Mucosa of gallbladder (tissue), 1 donor: Measurements from ENCODE around the gene GNS. TPM values are rescaled to one million over a fixed set of nuclear protein-coding genes. Genes with fewer than 3 reads are reported as not detected.
"Not testable (repeated sequence)": the region's sequence is repeated elsewhere in the genome, so short reads cannot be mapped to it uniquely, and the experiment has no call there.

ENCODE experiments used
- DNase-seq: peaks from one replicate; pipeline ENCODE4 v3.0.0-alpha.2; 2020; ENCODE audit warnings: low spot score
- total RNA-seq: library from RNA; stranded (reverse); gene quantifications from one replicate; pipeline ENCODE4 v1.2.1, GENCODE V29; 2021
- donor health status: DM: no; HTN: no; CAD: no.

The GNS gene
- total RNA-seq, 1 donor from 2014 or later, result 126 TPM

DNA sequence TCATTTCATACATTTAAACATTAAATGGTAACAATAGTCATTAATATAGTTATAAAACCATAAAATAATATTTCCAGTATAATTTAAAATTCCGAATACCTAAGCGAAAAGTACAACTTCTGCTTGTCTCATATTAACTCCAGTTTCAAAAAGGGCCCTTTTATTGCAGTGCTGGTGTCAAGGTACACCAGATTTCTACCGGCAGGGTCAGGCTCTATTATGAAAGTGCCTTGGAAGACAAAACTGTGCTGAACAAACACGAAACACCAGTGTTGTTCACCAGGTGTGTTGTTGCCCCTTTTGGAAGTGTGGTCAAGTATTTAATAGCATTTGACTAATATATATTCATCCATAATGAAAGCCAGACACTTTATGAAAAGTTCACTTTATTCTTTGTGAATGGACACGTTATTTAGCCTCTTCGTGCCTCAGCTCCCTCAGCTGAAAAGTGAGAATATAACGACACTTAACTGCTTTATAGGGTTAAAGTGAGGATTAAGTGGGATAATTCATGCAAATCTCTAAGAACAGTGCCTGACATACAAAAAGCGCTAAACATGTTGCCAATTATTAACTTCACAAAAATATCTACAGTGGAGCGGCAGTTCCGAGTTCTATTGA lies 20.3 kb upstream of the GNS start:
- no peak for DNase-seq

DNA sequence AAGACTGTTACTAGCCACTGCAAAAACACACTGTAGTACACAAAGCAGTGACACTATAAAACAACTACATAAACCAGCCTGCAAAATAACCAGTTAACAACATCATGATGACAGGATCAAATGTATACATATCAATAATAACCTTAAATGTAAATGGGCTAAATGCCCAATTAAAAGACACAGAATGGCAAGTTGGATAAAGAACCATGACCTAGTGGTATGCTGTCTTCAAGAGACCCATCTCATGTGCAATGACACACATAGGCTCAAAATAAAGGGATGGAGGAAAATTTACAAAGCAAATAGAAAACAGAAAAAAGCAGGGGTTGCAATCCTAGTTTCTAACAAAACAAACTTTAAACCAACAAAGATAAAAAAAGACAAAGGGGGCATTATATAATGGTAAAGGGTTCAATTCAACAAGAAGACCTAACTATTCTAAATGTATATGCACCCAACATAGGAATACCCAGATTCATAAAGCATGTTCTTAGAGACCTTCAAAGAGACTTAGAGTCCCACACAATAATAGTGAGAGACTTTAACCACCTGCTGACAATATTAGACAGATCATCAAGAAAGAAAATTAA lies 16.0 kb upstream of the GNS start:
- not testable (repeated sequence) for DNase-seq

DNA sequence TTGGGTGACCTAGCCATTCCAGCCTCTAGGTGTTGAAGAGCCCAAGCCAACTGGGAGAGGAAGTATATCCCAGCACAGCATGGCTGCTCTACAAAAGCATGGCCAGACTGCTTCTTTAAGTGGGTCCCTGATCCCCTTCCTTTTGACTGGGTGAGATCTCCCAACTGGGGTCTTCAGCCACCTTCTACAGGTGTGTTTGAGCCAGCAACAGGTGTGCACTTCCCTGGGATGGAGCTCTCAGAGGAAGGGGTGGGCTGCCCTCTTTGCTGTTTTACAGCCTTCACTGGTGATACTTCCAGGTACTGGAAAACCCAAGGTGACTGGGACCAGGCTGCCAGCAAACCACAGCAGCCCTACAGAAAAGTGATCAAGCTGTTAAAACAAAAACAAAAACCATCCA lies 14.2 kb upstream of the GNS start:
- DNase-seq, result no peak

DNA sequence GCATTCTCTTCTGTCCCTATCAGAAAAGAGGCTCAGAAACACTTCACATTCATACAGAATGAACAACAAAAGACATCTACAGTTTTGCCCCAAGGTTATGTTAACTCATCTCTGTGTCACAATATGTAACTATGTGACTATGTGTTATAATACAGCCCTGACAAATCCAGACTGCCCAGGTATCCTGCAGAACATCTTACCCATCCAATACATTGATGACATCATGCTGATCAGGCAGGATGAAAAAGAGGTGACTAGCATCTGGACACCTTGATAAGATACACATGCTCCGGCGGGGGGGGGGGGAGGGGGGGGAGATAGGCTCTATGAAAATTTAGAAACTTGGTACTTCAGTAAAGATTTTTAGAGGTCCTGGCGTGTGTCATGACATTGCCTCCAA lies 8.3 kb upstream of the GNS start:
- DNase-seq, result no peak

DNA sequence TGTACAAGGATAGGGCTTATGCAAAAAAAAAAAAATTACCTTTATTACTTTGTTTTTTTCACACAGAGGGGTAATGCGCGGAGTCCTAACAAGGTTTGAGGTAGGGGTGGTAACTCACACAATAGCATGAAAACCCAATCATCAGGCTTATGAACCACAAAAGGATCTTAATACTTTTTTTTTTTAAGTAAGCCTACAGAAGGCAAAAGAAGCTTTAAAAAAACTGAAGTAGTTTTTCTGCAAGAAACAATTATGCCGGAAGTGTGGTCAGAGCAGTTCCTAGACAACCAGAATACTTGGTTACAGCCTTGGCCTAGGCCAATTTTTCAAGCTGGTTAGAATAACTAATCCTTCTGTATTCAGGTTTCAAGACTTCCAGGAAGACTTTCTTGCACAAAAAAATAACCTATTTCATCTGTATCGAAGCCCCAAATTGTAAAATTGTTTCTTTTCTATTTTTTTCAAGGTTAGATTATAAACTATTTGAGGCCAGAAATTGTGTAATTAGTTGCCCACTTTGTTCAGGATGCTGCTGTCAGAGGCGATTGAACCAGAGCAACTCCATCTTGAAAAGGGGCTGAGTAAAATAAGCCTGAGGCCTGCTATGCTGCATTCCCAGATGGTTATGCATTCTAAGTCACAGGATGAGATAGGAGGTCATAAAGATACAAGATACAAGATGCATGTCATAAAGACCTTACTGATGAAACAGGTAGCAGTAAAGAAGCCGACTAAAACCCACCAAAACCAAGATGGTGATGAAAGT lies 1.8 kb upstream of the GNS start:
- no peak for DNase-seq

DNA sequence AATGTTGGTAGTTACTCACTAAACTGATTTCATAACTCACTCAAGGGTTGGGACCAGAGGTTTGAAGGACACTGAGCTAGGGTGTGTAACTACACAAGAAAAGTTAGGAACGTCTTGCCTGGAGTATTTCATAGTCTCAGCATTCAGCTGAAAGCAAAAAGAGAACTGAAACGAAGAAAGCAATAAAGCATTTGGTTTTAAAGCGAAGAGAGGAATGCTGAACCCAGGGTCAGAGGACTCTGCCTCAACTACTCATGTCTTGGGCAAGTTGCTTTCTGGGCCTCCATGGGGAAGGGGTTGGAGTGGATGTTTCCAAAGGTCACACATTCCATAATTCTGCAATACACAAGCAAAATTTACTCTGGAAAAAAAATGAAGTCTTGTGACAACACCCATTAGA lies 1.4 kb downstream of the GNS start:
- DNase-seq, result no peak

DNA sequence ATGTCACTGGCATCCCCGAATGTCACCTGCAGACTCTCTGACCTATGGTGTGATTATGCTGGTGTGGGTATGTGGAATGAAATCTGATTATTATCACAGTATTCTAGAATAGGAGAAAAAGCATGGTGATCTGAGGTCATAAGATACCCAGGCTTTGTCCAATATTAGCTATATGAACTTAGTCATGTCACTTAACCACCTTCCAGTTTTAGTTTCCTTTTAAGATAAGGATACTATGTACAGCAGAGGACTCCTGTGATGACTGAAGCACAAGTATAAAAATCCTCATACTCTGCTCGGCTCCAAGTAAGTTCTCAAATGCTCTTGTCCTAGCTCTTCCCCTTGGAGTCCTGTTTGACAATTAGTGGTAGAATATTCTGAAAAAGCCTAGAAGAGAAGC lies 2.8 kb downstream of the GNS start:
- DNase-seq, result no peak

DNA sequence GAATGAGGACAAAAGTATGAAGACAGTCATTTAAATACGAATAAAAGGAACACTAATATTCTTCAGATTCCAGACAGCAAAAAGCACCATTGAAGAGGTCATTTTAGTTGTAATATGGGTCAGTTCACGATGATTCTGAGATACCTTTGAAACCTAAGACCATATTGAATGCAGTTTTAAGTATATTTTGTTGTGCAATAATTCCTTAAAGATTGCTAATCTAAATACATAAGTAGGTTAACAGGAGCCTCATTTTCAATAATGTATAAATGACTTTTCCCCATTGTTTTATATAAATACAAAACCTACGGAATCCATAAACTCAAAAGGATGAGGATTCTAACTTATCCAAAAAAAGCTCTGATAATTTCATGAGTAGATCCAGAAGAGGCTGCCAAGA lies 5.8 kb downstream of the GNS start:
- no peak for DNase-seq

DNA sequence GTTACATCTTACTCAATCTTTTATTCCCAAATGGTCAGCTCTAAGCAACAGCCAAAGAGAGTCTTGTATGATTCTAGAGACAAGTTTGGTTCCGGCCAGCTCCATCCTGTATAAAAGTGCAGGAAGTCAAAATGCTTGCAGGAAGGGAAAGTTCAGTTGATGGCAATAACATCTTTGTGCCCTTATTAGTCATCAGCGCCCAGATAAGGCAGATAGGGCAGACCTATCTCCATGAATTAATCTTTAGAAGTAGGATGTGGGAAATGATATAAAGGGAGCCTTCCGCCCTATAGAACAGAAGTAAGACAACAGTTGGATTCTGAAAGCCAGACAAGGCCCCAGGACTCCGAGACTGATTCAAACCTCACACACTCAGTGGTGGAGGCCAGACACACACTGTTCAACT lies 6.4 kb downstream of the GNS start:
- DNase-seq, result no peak

DNA sequence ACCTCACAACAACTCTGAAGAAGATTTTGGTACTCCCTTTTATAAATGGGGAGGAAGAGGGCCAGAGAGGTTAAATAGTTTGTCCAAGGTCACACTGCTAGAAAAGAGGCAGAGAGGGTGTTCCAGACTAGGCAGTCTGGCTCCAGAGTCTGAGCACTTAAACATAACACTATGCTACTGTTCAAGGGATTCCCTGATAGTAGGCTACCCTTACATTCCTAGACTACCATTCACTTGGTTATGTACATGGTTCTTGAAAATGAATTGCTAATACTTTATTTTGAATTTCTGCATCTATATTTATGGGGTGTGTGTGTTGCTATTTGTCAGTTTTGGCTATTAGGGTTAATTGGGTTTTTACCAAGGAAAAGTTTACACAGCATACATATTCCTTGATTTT lies 7.2 kb downstream of the GNS start:
- DNase-seq, result no peak

DNA sequence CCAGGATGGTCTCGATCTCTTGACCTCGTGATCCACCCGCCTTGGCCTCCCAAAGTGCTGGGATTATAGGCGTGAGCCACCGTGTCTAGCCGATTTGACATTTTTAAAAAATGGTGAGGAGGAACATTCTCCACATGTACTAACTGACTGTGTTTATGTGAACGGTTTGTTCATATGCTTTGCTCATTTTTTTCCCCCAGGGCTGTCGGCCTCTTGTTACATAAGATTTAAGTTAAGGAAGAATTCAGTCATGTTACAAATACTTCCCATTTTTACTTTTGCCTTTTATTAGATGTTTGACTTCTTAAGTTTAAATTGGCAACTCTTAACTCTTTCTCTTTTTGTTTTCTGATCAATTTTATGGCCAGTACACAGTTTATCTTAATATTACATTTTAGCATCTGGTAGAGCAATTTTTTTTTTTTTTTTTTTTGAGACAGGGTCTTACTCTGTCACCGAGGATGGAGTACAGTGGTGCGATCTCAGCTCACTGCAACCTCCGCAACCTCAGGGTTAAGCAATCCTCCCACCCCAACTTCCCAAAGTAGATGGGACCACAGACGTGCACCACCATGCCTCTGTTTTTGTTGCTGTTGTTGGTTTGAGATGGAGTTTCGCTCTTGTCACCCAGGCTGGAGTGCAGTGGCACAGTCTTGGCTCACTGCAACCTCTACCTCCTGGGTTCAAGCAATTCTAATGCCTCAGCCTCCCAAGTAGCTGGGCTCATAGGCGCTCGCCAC lies 9.6 kb downstream of the GNS start:
- DNase-seq, result no peak

DNA sequence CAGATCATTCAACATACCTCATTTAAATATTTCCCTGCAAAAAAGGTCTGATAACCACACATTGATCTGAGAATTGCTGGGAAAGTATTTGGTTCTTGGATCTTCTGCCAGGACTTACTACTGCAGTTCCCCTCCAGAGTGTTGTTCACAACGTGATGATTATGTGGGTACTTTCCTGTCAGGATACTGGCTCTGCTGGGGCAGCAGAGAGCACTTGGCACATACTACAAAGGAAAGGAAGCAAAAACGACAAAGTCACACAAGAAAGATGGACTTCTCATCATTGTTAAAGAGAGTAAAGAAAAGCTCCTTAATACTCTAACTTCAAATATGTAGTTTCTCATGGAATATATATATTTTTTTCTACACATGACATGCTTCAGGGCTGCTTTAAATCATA lies 11.5 kb downstream of the GNS start:
- DNase-seq, result no peak

DNA sequence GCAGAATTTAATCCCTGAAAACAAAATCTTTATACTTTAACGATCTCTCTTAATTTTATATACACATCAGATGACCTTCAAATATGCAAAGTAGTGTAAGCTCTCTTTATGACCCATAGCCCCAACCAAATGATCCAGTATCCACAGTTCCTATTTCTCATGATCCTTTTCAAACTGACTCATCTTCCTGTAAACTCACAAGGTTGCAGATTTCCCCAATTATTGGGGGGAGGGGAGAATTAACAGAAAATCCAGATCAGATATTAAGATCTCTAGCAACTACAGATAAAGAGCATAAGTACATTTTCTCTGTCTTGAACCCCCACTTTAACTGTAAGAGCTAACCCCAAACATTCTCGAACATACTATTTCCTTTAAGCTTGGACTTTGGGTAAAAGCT lies 12.5 kb downstream of the GNS start:
- DNase-seq, result no peak

DNA sequence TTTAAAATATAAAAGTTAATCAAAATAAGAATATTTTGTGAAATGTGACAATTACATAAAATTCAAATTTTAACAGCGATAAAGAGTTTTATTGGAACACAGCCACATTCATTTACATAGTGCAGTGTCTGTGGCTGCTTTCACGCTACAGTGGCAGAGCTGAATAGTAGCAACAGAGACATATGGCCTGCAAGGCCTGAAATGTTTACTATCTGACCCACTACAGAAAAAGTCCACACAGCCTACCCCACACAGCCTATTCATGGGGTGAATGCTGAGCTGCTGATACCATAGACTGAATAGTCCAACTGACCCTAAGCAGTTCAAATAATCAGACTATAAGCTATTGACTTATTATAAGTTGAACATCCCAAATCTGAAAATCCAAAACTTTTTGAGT lies 13.2 kb downstream of the GNS start:
- DNase-seq, result no peak

DNA sequence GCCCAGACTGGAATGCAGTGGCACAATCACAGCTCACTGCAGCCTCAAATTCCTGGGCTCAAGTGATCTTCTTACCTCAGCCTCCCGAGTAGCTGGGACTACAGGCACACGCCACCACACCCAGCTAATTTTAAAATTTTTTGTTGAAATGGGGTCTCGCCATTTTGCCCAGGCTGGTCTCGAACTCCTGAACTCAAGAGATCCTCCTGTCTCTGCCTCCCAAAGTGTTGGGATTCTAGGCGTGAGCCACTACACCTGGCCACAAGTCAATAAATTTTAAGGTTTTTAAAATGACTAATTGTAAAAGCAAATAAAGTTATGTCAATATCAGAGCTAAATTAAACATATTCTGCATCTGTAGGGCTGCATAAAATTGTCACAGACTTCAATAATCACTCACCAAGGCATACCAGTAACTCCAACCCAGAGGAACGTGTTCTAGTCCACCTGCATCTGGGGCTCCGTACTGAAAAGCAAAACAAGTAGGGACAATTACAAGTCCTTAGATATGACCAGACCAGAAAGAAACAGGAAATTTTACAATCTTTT lies 13.9 kb downstream of the GNS start:
- no peak for DNase-seq

DNA sequence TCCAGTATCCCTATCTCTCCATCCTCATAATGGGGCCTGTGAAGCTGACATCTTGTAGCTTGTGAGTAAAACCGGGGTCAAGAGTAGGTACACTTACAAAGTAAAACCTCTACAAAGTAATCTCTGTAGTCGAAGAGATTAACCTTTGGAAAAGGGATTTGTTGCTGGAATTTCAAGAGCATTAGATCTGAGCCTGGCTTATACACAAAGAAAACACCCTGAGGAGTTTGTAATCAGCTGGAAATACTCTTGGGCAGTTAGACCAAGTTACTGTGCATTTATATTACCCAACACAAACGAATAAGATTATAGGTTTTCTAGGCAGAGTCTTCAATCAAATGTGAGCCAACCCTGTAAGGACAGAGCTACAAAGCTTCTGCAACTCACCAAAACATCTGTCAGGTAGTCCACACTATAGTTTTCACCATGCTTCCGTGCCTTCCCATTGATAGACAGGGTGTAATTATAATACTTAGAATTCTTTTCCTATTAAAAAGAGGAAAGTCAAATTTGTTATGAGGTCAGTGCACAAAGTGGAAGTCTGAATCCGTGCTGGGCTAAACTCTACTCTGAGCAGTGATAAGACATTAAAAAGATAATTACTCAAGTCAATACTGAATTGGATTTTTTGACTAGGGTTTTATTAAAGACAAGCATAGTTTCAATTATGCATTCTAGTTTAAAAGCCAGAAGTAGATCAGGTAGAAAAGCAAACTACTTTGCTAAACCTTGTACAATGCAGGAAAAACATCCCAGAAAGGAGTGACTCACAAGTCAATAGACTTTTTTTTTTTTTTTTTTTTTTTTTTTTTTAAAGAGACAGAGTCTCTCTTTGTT lies 14.6 kb downstream of the GNS start:
- DNase-seq, result no peak

DNA sequence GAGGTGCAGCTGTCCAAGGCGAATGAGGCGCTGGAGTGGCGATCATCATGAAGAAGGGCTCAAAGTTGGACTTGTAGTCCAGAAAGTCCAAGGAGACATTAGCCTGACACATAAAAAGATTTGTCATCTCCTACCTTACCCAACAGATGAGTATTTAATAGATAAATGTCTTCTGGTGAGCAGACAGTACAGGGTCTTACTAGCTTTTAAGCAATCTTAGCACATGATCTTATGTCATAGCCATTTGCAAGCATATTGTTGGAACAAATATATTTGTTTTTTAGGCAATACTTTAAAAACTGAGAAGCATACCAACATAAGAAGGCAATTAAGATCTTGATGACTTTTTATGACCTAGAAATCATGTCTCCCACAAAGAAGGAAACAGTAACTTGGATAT lies 16.0 kb downstream of the GNS start:
- DNase-seq, result no peak

DNA sequence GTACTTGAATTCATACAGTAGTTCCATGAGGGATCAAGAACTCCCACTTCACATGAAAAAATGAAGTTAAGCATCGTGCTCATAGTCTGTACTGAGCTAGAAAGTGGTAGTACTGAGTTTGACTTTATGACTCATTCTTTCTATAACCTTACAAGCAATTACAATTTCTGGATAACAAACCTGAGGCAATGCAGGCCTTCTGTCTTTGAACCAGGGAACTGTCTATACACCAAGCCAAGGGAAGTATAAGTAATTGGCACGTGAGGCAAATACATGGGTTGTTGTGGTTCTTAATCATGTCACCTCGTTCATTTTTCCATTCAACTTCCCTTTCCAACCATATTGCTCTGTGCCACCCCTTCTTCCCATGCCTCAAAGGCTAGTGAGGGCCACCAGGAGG lies 16.8 kb downstream of the GNS start:
- DNase-seq, result no peak

DNA sequence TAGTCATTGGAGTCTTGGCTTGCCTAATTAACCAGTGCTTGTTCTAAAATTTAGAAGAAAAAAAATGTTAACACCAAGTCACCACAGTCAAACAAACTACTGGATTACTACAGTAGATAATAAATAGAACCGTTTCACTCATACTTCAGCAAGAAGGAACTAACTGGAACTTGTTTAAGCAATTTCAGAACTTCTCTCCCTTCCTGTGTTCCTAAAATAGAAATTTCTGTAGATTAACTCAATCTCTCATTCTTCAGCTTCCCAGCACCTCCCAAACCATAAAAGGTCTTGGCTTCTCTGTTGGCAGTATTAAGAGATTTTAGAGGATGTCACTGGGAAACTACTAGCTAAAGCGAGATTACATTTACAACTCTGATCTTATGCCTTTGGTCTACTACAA lies 18.6 kb downstream of the GNS start:
- no peak for DNase-seq

DNA sequence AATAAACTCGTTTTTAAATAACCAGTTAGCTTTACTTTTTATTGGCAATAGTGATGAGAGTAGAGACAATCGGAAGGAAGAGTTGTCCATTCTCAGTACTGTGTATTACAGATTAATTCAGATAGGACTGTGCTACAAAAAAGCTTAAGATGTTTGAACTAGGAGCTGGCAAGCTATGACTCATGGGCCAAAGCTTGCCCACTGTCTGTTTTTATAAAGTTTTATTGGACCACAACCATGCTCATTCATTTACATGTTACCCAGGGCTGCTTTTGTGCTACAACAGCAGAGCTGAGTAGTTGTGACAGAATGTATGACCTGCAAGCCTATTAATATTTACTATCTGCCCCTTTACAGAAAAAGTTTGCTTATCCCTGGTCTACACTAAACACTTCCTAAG lies 19.4 kb downstream of the GNS start:
- no peak for DNase-seq

DNA sequence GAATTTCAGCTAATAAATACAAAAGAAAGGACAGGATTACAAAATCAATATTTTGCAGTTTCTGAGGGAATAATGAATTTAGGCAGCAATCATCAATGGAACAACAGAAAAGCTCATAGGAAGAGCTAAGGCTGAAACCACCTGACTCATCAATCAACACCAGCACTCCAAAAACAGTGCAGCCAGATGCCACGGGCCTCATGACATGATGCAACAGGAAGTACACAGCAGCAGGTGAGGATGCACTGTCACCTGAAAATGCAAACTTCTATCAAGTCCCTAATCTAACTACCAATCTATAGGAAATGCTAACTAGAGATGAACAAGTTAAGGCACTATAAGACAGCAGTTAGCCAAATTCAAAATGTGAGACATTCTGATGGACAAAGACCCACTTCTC lies 21.7 kb downstream of the GNS start:
- no peak for DNase-seq

DNA sequence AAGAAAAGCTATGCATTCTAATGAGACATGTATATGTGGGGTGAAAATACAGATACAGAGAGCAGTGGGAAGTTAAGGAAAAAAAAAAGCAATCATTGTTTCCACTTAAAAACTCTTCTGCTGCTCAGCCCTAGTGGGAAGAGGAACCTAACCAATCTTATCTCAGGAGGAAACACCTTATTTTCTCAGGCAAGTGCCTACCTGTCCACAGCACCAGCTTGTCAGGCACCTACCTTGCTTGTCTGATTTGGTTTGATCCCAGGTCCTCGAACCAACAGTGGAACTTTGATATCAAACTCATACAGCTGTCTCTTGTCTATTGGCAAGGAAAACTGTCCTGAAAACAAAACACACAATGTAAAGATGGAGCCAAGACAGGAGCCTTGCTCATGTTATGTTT lies 22.4 kb downstream of the GNS start:
- DNase-seq, result no peak
